Measurements from ENCODE around the gene PPP2R1B.

- TF ChIP-seq POLR2AphosphoS5 (IDR thresholded peaks at IDR 0.05) = no peak
- no peak for TF ChIP-seq CTCF (IDR thresholded peaks at IDR 0.05)
- no peak for TF ChIP-seq POLR2A (IDR thresholded peaks at IDR 0.05)
These were observed 75.0 kb downstream of the PPP2R1B start for GRCh38 chr11:111691176-111691575.

Data from prostate gland (tissue), 2 donors.